ENCODE data around the gene SF3B2. TPM values are rescaled to one million over a fixed set of nuclear protein-coding genes. Genes with fewer than 3 reads are reported as not detected.

The SF3B2 gene
- total and polyA plus RNA-seq, 9 of the 15 experiments (the other 6 are each of a cell fraction or from before 2014, with no cell fraction given): 58.3 to 248 (median 157) TPM

GRCh38 chr11:66069715-66070603 is 17.8 kb downstream of the SF3B2 start, which contains the start of gene PACS1 (continued):
- TF ChIP-seq REST (IDR thresholded peaks at IDR 0.05; ENCODE audit: borderline replicate concordance) (no peak), REST (CRISPR knock-in tag; IDR thresholded peaks at IDR 0.05; ENCODE audit: low read depth) (peak; percentile 79; the same call in 1 of the 2 replicates), TCFL5 (CRISPR knock-in tag; conservative IDR thresholded peaks at IDR 0.05) (no peak), KAT8 (IDR thresholded peaks at IDR 0.05; ENCODE audit: low read depth) (no peak), TBL1XR1 (IDR thresholded peaks at IDR 0.05; ENCODE audit: low read length in 2 of 2) (no peak), GMEB1 (CRISPR knock-in tag; IDR thresholded peaks at IDR 0.05) (peak; percentile 31; the same call in 1 of the 2 replicates), FOSL1 (tag; conservative IDR thresholded peaks at IDR 0.05) (no peak), SIX5 (IDR thresholded peaks at IDR 0.05; ENCODE audit: borderline replicate concordance in 1 of 2, insufficient read depth in 1 of 2, low read depth in 1 of 2, low read length in 2 of 2) (no peak), RHOXF2B (CRISPR knock-in tag; conservative IDR thresholded peaks at IDR 0.05) (no peak), MCM2 (IDR thresholded peaks at IDR 0.05; ENCODE audit: low read depth) (no peak), KDM4B (IDR thresholded peaks at IDR 0.05; ENCODE audit: borderline replicate concordance in 2 of 2, low read depth in 1 of 2) (no peak)
- TF ChIP-seq, protein P1, sequence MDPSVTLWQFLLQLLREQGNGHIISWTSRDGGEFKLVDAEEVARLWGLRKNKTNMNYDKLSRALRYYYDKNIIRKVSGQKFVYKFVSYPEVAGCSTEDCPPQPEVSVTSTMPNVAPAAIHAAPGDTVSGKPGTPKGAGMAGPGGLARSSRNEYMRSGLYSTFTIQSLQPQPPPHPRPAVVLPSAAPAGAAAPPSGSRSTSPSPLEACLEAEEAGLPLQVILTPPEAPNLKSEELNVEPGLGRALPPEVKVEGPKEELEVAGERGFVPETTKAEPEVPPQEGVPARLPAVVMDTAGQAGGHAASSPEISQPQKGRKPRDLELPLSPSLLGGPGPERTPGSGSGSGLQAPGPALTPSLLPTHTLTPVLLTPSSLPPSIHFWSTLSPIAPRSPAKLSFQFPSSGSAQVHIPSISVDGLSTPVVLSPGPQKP (CRISPR knock-in tag; IDR thresholded peaks at IDR 0.05): no peak
- TF ChIP-seq, protein P2, sequence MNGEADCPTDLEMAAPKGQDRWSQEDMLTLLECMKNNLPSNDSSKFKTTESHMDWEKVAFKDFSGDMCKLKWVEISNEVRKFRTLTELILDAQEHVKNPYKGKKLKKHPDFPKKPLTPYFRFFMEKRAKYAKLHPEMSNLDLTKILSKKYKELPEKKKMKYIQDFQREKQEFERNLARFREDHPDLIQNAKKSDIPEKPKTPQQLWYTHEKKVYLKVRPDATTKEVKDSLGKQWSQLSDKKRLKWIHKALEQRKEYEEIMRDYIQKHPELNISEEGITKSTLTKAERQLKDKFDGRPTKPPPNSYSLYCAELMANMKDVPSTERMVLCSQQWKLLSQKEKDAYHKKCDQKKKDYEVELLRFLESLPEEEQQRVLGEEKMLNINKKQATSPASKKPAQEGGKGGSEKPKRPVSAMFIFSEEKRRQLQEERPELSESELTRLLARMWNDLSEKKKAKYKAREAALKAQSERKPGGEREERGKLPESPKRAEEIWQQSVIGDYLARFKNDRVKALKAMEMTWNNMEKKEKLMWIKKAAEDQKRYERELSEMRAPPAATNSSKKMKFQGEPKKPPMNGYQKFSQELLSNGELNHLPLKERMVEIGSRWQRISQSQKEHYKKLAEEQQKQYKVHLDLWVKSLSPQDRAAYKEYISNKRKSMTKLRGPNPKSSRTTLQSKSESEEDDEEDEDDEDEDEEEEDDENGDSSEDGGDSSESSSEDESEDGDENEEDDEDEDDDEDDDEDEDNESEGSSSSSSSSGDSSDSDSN (IDR thresholded peaks at IDR 0.05; ENCODE audit: borderline replicate concordance in 1 of 2, low read depth in 2 of 2, low read length in 2 of 2): no peak; a peak in 1 of 4 replicates

All from K562 (cell line).